Fibroblast of mammary gland (primary cell): ENCODE results near the gene CDK4.

Source experiments
- DNase-seq: peaks from one replicate; pipeline ENCODE4 v3.0.0-alpha.2; 2010; ENCODE audit warnings: low read depth
- H3K4me3 ChIP-seq: 2 replicates; pipeline ENCODE4 v1.5.1; 2011; ENCODE audit warnings: low read depth, mild to moderate bottlenecking, low read length, moderate library complexity; ENCODE audit not compliant: control insufficient read depth
- TF ChIP-seq, protein P1 (sequence below): conservative IDR thresholded peaks from 2 replicates; pipeline ENCODE4 v1.5.1; 2011; ENCODE audit warnings: low read depth, low read length, inconsistent platforms; ENCODE audit not compliant: control insufficient read depth, insufficient read depth

CDK4 gene

DNA sequence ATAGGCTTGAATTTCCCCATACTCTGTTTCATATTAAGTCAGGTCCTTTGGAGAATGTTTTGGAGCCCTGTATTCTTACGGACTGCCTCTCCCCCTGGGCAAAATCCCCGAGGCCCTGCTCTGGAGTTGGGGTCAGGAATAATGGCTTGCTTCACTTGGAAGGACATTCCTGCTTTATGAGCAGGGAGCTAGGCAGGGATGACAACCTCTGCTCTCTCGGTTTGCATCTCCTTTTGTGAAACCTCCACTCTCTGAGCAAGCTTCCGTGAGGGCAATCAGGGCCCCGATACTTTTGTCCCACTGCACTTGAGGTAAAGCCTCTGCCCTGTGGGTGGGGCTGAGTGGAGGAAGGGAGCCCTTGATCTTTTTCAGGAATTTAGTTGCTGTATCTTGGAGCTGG, 38.9 kb downstream of the CDK4 start:
- H3K4me3 ChIP-seq, result no peak overlapping the region
- DNase-seq, result no peak
- TF ChIP-seq, protein P1, sequence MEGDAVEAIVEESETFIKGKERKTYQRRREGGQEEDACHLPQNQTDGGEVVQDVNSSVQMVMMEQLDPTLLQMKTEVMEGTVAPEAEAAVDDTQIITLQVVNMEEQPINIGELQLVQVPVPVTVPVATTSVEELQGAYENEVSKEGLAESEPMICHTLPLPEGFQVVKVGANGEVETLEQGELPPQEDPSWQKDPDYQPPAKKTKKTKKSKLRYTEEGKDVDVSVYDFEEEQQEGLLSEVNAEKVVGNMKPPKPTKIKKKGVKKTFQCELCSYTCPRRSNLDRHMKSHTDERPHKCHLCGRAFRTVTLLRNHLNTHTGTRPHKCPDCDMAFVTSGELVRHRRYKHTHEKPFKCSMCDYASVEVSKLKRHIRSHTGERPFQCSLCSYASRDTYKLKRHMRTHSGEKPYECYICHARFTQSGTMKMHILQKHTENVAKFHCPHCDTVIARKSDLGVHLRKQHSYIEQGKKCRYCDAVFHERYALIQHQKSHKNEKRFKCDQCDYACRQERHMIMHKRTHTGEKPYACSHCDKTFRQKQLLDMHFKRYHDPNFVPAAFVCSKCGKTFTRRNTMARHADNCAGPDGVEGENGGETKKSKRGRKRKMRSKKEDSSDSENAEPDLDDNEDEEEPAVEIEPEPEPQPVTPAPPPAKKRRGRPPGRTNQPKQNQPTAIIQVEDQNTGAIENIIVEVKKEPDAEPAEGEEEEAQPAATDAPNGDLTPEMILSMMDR, result no peak

DNA sequence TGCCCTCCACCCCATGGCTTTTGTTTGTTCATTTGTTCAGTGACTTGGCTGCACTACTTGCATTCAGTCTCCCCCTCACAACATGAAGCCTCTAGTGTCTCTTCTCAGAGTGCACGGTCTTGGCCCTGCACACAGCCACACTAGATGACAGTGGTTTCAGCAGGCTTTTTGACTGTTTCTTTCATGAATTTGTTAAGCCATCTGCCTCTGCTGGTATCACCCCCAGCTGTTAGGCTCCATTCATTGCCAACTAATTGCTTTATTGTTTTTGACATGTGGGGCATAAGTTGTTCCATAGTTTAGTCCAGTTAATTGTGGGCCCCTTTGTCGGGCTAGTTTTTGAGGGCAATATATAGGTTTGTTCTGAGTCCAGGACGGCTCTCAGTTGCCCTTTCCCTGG, 39.4 kb downstream of the CDK4 start:
- H3K4me3 ChIP-seq, result no peak overlapping the region
- TF ChIP-seq, protein P1, result no peak
- no peak for DNase-seq

DNA sequence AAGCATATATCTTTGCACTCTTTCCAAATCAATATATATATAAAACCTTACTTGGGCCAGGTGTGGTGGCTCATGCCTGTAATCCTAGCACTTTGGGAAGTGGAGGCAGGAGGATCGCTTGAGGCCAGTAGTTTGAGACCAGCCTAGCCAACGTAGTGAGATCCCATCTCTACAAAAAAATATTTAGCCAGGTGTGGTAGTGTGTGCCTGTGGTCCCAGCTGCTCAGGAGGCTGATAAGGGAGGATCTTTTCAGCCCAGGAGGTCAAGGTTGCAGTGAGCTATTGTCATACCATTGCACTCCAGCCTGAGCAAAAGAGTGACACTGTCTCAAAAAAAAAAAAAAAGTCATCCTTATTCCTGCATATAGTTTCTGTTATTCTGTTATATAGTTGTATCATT, 43.8 kb downstream of the CDK4 start:
- no peak for DNase-seq
- TF ChIP-seq, protein P1, result no peak
- H3K4me3 ChIP-seq, result no peak overlapping the region

DNA sequence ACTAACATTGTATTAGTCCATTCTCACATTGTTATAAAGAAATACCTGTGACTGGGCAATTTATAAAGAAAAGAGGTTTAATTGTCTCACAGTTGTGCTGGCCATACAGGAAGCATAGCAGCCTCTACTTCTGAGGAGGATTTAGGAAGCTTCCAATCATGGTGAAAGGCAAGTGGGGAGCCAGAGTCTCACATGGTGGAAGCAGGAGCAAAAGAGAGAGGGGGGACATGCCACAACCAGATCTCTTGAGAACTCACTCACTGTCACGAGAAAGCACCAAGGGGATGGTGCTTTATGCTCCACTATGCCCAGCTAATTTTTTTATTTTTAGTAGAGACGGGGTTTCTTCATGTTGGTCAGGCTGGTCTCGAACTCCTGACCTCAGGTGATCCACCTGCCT, 44.9 kb downstream of the CDK4 start:
- no peak for DNase-seq
- TF ChIP-seq, protein P1, result no peak
- no peak overlapping the region for H3K4me3 ChIP-seq

DNA sequence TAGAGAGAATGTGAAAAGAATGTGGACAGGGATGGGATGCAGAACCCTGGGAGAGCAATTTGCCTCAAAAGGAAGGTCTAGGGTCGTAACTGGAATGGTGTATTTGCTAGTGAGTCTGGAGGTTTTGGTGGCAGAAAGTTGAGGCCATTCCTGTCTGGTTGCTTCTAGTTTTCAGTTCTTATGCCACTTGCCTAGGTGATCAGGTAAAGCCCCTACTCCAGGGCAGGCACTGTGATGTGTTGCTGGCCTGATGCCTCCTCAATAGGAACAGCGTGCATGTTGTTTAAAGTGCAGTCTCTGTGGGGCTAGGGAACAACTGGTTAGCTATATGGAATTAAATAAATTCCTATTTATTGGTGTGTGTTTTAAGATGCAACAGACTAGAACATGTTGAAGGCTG, 51.8 kb downstream of the CDK4 start:
- TF ChIP-seq, protein P1, result no peak
- no peak for DNase-seq
- H3K4me3 ChIP-seq, result no peak overlapping the region

DNA sequence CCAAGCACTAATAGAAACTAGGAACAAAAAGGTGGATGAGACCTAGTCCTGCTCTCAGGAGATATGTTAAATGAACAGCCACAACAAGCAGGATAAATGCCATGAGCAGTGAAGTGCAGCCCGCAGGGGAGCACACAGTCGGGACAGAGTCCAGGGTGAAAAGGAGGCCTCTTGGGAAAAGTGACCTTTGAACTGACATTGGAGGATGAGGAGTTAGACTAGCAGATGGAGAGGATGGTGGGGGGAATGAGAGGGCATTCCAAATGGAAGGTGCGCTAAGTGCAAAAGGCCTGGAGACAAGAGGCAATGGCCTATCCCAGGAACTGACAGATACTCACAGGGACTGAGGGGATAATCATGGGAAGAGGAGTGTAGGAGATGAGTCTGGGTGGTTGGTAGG, 53.7 kb downstream of the CDK4 start:
- TF ChIP-seq, protein P1, result no peak
- H3K4me3 ChIP-seq, result no peak overlapping the region
- no peak for DNase-seq
